Neutrophil (primary cell): ENCODE data around the gene METTL9.

Experiments
- H3K27ac ChIP-seq: fragments of 200-600 bp; sonication (generic); 2 replicates; pipeline ENCODE4 v1.5.1; 2016; ENCODE audit warnings: mild to moderate bottlenecking, moderate library complexity
- H3K27me3 ChIP-seq: fragments of 200-600 bp; sonication (generic); 2 replicates; pipeline ENCODE4 v1.6.0; 2016; ENCODE audit warnings: mild to moderate bottlenecking
- H3K36me3 ChIP-seq: fragments of 200-600 bp; sonication (generic); 2 replicates; pipeline ENCODE4 v1.5.1; 2017
- H3K4me1 ChIP-seq, 2 experiments: fragments of 200-600 bp in 1 of 2; sonication (generic) in 1 of 2; 1 replicate in 1 of 2; 2 replicates in 1 of 2; pipeline versions ENCODE4 v1.5.1 to v1.6.1; 2013 to 2016; ENCODE audit warnings: low read depth in 1 of 2, low read length in 1 of 2, mild to moderate bottlenecking in 1 of 2, moderate library complexity in 1 of 2; ENCODE audit not compliant: control insufficient read depth in 1 of 2, insufficient read depth in 1 of 2
- H3K4me3 ChIP-seq, 2 experiments: fragments of 200-600 bp in 1 of 2; sonication (generic) in 1 of 2; 1 replicate in 1 of 2; 2 replicates in 1 of 2; pipeline ENCODE4 v1.5.1; 2013 to 2016; ENCODE audit warnings: low read depth in 1 of 2, low read length in 1 of 2, mild to moderate bottlenecking in 1 of 2, moderate library complexity in 1 of 2
- H3K9me3 ChIP-seq: fragments of 200-600 bp; sonication (generic); 2 replicates; pipeline ENCODE4 v1.5.1; 2016
- CTCF ChIP-seq: fragments of 200-600 bp; sonication (generic); IDR thresholded peaks from 2 replicates; pipeline ENCODE4 v1.5.1; 2016; ENCODE audit warnings: antibody characterized with exemption

Gene METTL9

GRCh38 chr16:21614896-21615295, 15.5 kb downstream of the METTL9 start:
- no peaks in the 10 kb centered on the region for H3K9me3 ChIP-seq
- H3K27ac ChIP-seq: no peak overlapping the region
- peaks cover 66 to 75% of the 10 kb centered on the region in 2 experiments for H3K4me1 ChIP-seq
- no peaks in the 10 kb centered on the region for H3K27me3 ChIP-seq
- TF ChIP-seq CTCF: no peak
- H3K4me3 ChIP-seq: no peak overlapping the region
- peaks cover 14% of the 10 kb centered on the region for H3K36me3 ChIP-seq

DNA sequence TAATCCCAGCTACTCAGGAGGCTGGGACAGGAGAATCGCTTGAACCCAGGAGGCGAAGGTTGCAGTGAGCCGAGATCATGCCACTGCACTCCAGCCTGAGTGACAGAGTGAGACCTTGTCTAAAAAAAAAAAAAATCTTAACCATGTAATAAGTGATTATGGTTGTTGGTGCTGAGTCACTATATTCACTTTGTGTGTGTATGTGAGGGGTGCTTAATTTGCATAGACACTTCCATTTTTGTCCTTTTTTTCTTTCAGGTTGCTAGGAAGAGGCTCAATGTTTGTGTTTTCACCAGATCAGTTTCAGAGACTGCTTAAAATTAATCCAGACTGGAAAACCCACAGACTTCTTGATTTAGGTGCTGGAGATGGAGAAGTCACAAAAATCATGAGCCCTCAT, 18.2 kb downstream of the METTL9 start:
- Histone ChIP-seq H3K9me3 (no peaks in the 10 kb centered on the region), H3K27me3 (no peaks in the 10 kb centered on the region), H3K27ac (peak overlapping the region; percentile 0), H3K36me3 (peaks cover 21% of the 10 kb centered on the region), H3K4me1 (peaks cover 60 to 70% of the 10 kb centered on the region in 2 experiments), H3K4me3 (no peak overlapping the region)
- TF ChIP-seq CTCF: no peak

DNA sequence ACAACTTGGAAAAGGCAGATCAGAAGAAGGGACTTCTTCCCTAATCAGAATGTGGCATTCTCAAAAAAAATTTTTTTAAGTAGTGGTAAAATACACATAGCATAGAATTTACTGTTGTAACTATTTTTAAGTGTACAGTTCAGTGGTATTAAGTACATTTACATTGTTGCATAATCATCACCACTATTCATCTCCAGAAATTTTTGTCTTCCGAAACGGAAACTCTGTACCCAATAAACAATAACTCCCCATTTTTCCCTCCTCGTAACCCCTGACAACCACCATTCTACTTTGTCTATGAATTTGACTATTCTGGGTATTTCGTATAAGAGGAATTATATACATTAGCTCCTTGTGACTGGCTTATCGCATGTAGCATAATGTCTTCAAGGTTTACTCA, 18.9 kb downstream of the METTL9 start:
- Histone ChIP-seq H3K4me1 (peaks cover 60 to 70% of the 10 kb centered on the region in 2 experiments), H3K27me3 (no peaks in the 10 kb centered on the region), H3K36me3 (peaks cover 21% of the 10 kb centered on the region), H3K4me3 (no peak overlapping the region), H3K9me3 (no peaks in the 10 kb centered on the region), H3K27ac (peak overlapping the region; percentile 0)
- no peak for TF ChIP-seq CTCF

DNA sequence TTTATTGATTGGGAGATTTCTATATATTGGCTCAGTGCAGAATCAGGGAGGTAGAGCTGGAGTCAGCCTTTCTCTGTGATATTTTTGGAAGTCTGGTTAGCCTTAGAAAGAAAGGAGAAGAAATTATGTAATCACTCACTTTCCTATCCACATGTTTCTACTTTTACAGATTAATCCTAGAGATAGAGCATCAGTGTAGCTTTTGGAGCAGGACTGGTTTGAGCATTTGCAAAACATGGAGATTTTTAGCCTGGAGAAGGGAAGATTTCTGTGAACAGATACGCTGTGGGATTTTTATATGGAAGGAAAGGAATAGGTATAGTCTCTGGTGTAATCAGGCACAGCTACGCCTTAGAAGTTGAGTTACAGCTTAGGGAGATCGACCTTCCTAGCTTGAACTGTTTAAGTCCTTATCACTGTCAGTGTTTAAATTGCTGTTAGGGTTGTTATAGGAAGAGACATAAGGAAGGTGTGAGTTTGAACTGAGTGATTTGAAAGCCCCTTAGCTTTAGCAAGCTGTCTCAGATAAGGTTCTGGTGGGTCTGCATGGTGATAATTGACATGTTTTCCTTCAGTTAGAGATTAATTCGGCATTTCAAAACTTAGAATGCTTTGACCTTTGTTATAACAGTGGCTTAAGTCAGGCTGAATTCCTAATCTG, 20.5 kb downstream of the METTL9 start:
- H3K27ac ChIP-seq: peak overlapping the region; percentile 42
- H3K4me1 ChIP-seq: peaks cover 49 to 59% of the 10 kb centered on the region in 2 experiments
- H3K36me3 ChIP-seq: peaks cover 26% of the 10 kb centered on the region
- no peaks in the 10 kb centered on the region for H3K27me3 ChIP-seq
- H3K4me3 ChIP-seq: no peak overlapping the region
- no peaks in the 10 kb centered on the region for H3K9me3 ChIP-seq
- no peak for TF ChIP-seq CTCF

- Histone ChIP-seq H3K27ac (peak overlapping the region; percentile 42), H3K4me1 (peaks cover 49 to 57% of the 10 kb centered on the region in 2 experiments), H3K36me3 (peaks cover 32% of the 10 kb centered on the region), H3K9me3 (no peaks in the 10 kb centered on the region), H3K4me3 (no peak overlapping the region), H3K27me3 (no peaks in the 10 kb centered on the region)
- no peak for TF ChIP-seq CTCF
Observed at GRCh38 chr16:21620592-21620991, 21.2 kb downstream of the METTL9 start.
